Lung (tissue), 12 donors: Measurements from ENCODE around the gene FGF2. TPM values are rescaled to one million over a fixed set of nuclear protein-coding genes. Genes with fewer than 3 reads are reported as not detected.
"Not testable (repeated sequence)": the region's sequence is repeated elsewhere in the genome, so short reads cannot be mapped to it uniquely, and the experiment has no call there.

Experiments
- ATAC-seq: fragments of 200-7000 bp; cut with Tn5 transposase; one replicate; pipeline ENCODE4 v1.9.1; 2020; ENCODE audit warnings: moderate number of reproducible peaks; ENCODE audit not compliant: insufficient read depth, low FRiP score
- DNase-seq, 3 donors: peaks; one replicate each; pipeline ENCODE4 v3.0.0-alpha.2; 2013 to 2017
- H3K27ac ChIP-seq, 2 donors: one replicate each; pipeline ENCODE4 v1.5.1; 2013; ENCODE audit warnings: mild to moderate bottlenecking in 2 of 2, moderate library complexity in 2 of 2, control low read depth in 1 of 2, inconsistent platforms in 1 of 2, low read depth in 1 of 2, low read length in 1 of 2
- H3K27me3 ChIP-seq, 3 donors: one replicate each; pipeline ENCODE4 v1.5.1; 2013; ENCODE audit warnings: low read length in 2 of 3; ENCODE audit not compliant: control insufficient read depth in 3 of 3, insufficient read depth in 3 of 3
- H3K36me3 ChIP-seq, 4 donors: one replicate each; pipeline ENCODE4 v1.5.1; 2013; ENCODE audit warnings: low read length in 4 of 4, mild to moderate bottlenecking in 1 of 4, moderate library complexity in 1 of 4; ENCODE audit not compliant: control insufficient read depth in 4 of 4, insufficient read depth in 4 of 4
- H3K4me1 ChIP-seq, 5 donors: one replicate each; pipeline ENCODE4 v1.5.1; 2013; ENCODE audit warnings: low read length in 5 of 5, mild to moderate bottlenecking in 2 of 5, moderate library complexity in 1 of 5; ENCODE audit not compliant: control insufficient read depth in 5 of 5, insufficient read depth in 5 of 5
- H3K4me3 ChIP-seq: one replicate; pipeline ENCODE4 v1.5.1; 2013; ENCODE audit warnings: mild to moderate bottlenecking, control low read depth, moderate library complexity
- H3K9ac ChIP-seq, 2 donors: one replicate each; pipeline ENCODE4 v1.5.1; 2013; ENCODE audit warnings: low read length in 2 of 2, control low read depth in 1 of 2; ENCODE audit not compliant: insufficient read depth in 1 of 2
- H3K9me3 ChIP-seq, 4 donors: one replicate each; pipeline ENCODE4 v1.5.1; 2013; ENCODE audit warnings: low read length in 3 of 4, mild to moderate bottlenecking in 1 of 4, moderate library complexity in 1 of 4; ENCODE audit not compliant: control insufficient read depth in 4 of 4, insufficient read depth in 3 of 4
- WGBS, 2 donors: extraction: QIAGEN DNeasy Blood & Tissue Kit; methylation state at CpG; one replicate each; pipeline ENCODE4 v1.1.7; 2013; 5-methylcytosine and 5-hydroxymethylcytosine counted together
- polyA plus RNA-seq, 2 donors: library from polyadenylated mRNA; stranded (reverse); fragments of 200-250 nt; gene quantifications; one replicate each; pipeline ENCODE4 v1.2.1, GENCODE V29; 2013
- total RNA-seq, 2 donors: library from RNA; depleted of rRNA in 1 of 2; stranded (reverse); fragments of >200 nt in 1 of 2; gene quantifications; one replicate each; pipeline ENCODE4 v1.2.1, GENCODE V29; 2014 to 2021
- TF ChIP-seq, protein P1 (sequence below): IDR thresholded peaks from 2 replicates; pipeline ENCODE4 v1.5.1; 2012; ENCODE audit warnings: mild to moderate bottlenecking; ENCODE audit errors: control extremely low read depth, extremely low read depth
- donor health status: control.
- donor health status: control.
- donor health status: Bipolar disorder and iron deficiency.
- donor health status: healthy.
- donor health status: DM: yes; HTN: yes; CAD: no.

The FGF2 gene
- total and polyA plus RNA-seq, 4 donors, result 2.4 to 11.6 (median 6.2) TPM

DNA sequence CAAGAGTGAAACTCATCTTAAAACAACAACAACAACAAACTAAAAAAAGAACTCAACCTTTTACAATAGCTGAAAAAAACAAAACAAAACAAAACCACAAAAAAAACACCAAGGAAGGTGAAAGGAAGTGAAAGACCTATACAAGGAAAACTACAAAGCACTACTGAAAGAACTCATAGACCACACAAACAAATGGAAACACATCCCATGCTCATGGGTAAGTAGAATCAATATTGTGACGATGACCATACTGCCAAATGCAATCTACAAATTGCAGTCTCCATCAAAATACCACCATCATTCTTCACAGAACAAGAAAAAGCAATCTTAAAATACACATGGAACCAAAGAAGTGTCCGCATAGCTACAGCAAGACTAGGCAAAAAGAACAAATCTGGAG is 41.5 kb upstream of the FGF2 start:
- Histone ChIP-seq H3K4me3 (no peak overlapping the region), H3K4me1 (peaks cover 3 to 8% (median 8%) of the 10 kb centered on the region in 5 donors), H3K9me3 (no peaks in the 10 kb centered on the region), H3K27ac (no peak overlapping the region), H3K27me3 (no peaks in the 10 kb centered on the region), H3K9ac (no peak overlapping the region), H3K36me3 (no peaks in the 10 kb centered on the region)
- 88 to 93% methylated on average over 2 of the region's 2 CpGs for WGBS, 2 donors
- TF ChIP-seq, protein P1, sequence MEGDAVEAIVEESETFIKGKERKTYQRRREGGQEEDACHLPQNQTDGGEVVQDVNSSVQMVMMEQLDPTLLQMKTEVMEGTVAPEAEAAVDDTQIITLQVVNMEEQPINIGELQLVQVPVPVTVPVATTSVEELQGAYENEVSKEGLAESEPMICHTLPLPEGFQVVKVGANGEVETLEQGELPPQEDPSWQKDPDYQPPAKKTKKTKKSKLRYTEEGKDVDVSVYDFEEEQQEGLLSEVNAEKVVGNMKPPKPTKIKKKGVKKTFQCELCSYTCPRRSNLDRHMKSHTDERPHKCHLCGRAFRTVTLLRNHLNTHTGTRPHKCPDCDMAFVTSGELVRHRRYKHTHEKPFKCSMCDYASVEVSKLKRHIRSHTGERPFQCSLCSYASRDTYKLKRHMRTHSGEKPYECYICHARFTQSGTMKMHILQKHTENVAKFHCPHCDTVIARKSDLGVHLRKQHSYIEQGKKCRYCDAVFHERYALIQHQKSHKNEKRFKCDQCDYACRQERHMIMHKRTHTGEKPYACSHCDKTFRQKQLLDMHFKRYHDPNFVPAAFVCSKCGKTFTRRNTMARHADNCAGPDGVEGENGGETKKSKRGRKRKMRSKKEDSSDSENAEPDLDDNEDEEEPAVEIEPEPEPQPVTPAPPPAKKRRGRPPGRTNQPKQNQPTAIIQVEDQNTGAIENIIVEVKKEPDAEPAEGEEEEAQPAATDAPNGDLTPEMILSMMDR, result no peak
- ATAC-seq (no peak), DNase-seq (no peak)

DNA sequence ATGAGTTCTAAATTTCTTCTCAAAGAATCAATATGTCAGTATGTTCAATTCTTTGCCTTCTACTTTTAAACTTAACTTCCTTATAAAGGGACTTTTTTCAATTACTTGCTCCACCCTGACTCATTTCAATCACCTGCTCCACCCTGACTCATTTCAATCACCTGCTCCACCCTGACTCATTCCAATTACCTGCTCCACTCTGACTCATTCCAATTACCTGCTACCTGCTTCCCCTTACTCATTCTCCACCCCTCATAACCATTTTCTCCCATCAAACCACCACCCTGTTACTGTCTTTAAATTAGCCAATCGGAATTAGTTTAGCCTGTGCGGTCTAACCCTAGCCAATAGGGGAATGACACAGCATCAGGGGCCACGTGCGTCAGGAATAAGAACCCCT is 40.3 kb upstream of the FGF2 start:
- 96 to 97% methylated on average over 4 of the region's 4 CpGs for WGBS, 2 donors
- H3K27ac ChIP-seq, H3K27me3 ChIP-seq, H3K9ac ChIP-seq, H3K4me3 ChIP-seq, H3K36me3 ChIP-seq, H3K4me1 ChIP-seq, DNase-seq, H3K9me3 ChIP-seq, ATAC-seq: not testable (repeated sequence)

- H3K36me3 ChIP-seq, H3K4me1 ChIP-seq, H3K27ac ChIP-seq, H3K9ac ChIP-seq, ATAC-seq, H3K9me3 ChIP-seq, DNase-seq, H3K27me3 ChIP-seq, H3K4me3 ChIP-seq: not testable (repeated sequence)
- WGBS, 2 donors, result 94 to 97% methylated on average over 1 of the region's 1 CpG
Observed at GRCh38 chr4:122786920-122787319, 39.7 kb upstream of the FGF2 start.

- DNase-seq (peak in 1 of 3 donors; percentile 54), ATAC-seq (no peak)
- H3K4me1 ChIP-seq, result peaks cover 1 to 8% (median 8%) of the 10 kb centered on the region in 5 donors
- no peak overlapping the region for H3K27ac ChIP-seq
- no peaks in the 10 kb centered on the region for H3K36me3 ChIP-seq
- no peak overlapping the region for H3K4me3 ChIP-seq
- H3K9me3 ChIP-seq, result no peaks in the 10 kb centered on the region
- no peaks in the 10 kb centered on the region for H3K27me3 ChIP-seq
- TF ChIP-seq, protein P1, result no peak
- H3K9ac ChIP-seq, result no peak overlapping the region
- WGBS, 2 donors, result 56 to 73% methylated on average over 1 of the region's 1 CpG
Observed at GRCh38 chr4:122787940-122788339, 38.7 kb upstream of the FGF2 start.

- ATAC-seq (no peak), DNase-seq (no peak)
- peaks cover 0 to 5% (median 1%) of the 10 kb centered on the region in 5 donors for H3K4me1 ChIP-seq
- no peaks in the 10 kb centered on the region for H3K9me3 ChIP-seq
- no peak overlapping the region for H3K27ac ChIP-seq
- H3K36me3 ChIP-seq, result no peaks in the 10 kb centered on the region
- no peak overlapping the region for H3K4me3 ChIP-seq
- H3K27me3 ChIP-seq, result no peaks in the 10 kb centered on the region
- TF ChIP-seq, protein P1, result no peak
- 95 to 96% methylated on average over 4 of the region's 4 CpGs for WGBS, 2 donors
- H3K9ac ChIP-seq, result no peak overlapping the region
Observed at GRCh38 chr4:122788935-122789334, 37.7 kb upstream of the FGF2 start.
